Raji (cell line): ENCODE results near the gene IGSF9.
A peak's percentile ranks its signal among the peaks of the same experiment; 100 is the strongest.

Experiments
- POLR2A ChIP-seq: IDR thresholded peaks from 2 replicates; pipeline ENCODE4 v1.6.1; 2011; ENCODE audit warnings: low read depth, low read length, control low read depth; ENCODE audit not compliant: insufficient read depth

Gene IGSF9

DNA sequence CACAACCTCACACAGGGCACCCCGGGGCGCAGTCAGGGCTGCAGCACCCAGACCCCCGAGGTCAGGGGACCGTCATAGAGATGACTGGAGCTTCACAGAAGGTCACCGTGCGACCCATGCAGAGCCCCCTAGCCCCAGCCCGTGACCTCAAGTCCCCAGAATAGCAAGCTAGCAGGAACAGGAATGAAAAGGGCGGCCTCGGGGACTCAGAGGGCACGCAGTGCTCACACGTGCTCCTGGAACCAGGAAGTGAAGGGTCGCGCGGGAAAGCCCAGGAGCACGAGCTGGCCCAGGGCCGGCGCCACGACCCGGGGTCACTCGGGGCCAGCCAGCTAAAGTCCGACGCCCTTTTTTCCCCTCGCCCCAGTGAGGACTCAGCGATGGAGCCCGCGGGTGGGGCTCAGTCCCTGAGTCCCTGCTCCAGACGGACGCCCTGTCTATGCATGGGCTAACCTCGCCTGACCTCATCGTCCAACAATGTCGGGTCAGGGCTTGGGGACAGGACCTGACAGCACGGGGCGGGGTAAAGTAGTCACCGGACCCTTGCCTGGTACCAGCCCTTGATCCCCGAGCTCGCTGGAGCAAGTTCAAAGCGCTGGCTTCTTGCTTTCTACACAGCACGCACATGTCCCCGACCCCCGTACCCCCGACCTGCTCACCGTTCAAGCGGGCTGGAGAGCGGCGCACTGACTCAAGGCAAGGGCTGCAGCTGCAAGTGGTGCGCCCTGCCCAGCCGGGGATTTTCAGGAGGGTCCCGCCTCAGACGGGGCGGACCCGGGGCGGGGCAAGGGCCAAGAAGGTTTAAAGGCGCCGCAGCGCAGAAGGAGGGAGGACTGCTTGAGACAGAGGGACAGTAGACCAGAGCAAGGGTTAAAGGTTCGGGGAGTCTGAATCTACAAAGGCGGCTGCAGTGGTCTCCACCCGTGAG lies 20.4 kb downstream of the IGSF9 start, which contains the start of gene TAGLN2:
TSS of gene TAGLN2 (minus strand) at position 717 of the 928 bp plus-strand sequence. CDS start 4,998 bp downstream, outside the sequence.
- TF ChIP-seq POLR2A: peak; percentile 99

DNA sequence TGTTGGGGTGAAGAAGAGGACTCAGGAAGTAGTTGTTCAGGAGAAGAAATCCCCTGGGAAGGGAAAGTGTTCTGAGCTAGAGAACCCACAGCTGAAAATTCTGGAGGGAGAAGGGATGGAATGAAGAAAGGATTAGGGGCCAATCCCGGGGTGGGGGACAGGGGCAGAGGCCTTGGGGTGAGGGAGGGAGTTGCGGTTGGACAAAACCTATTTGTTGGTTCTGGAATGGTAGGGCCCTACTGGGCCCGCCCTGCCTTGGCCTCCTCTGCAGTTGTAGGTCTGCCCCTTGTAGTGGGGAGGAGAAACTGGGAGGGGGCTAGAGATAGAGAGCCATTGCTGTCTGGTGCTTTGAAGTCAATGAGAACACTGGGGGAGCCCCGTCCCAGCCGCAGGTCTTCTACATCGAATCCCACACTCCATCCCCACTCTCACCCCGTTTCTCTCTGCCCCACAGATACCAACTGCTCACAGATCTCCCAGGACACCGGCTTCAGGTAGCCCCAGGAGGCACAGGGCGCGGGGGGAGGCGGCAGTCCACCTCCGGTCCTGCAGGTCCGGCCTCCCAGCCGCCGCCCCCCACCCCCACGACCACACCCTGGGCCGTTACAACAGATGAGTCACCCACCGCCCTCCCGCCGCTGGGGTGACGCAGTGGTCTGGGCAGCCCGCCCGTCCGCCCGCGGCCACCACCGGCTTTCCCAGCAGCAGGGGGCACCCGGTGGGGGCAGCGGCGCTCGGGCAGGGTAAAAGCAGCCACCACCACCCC lies 21.2 kb downstream of the IGSF9 start:
- TF ChIP-seq POLR2A: no peak

DNA sequence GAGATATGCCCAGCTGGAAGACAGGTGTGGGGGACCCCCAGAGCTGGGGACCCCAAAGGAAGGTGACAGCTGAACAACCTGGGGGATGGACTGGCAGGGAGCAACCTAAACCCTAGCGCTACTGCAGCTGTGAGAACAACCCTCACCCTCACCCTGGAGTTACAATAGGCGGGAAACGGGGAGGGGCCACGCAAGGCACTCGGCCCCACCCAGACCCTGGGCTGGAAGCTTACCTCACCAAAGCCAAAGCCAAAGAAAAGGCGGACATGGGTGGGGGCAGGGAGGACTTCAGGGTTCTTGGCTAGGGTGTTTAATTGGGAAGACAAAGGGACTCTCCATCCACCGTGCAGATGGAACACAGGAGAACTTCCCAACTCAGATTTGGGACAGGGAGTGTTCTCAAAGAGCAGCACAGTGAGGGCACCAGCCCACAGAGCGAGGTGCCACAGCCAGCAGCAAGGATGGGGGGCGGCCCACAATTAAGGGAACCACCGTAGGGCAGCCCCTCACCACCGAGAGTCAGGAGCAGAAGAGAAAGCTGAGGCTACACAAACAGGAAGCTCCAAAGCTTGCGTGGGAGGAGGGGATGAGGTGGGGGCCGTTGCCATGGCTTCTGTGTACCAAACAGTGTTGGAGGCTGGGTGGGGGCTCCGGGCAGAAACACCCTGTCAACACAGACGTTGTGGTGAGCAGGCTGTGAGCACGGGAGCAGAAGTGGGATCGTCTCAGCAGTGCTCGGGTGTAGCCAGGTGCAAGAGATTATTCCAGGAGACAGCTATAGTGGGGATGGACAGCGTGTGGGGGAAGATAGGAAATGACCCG lies 22.0 kb downstream of the IGSF9 start:
- 0 out of 2 replicates have a peak, but pooled peaks have one; percentile 23 for TF ChIP-seq POLR2A

DNA sequence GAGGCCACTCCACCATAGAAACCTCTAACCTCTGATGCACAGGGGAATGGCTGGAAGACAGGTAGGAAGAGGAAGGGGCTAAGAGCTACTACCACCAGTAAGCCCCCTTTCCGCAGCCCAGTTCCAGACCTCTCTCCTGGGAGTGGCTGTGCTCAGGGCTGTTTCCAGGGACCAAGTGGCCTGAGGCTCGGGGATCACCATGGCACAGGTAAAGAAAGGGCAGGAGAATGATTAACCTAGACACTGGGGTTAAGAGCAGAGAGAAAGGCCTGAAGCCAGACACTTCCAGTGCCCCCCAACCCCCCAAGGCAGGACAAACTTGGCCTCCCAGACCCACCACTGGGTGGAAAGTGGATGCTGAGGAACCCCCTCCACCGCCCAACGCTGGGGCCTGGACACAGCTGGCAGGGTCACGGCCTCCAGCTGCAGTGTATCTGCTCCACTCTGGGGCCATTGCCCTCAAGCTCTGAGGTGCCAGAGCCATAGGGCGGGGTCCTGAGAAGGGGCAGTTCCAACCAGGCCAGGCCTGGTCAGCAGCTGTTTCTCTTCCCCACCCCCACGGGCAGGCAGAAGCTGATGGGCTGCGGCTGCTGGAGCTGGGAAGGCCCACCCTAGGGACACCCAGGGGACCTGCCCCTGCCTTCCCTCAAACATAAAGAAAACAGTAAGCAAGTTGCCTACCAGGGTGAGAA lies 22.8 kb downstream of the IGSF9 start:
- TF ChIP-seq POLR2A: no peak

DNA sequence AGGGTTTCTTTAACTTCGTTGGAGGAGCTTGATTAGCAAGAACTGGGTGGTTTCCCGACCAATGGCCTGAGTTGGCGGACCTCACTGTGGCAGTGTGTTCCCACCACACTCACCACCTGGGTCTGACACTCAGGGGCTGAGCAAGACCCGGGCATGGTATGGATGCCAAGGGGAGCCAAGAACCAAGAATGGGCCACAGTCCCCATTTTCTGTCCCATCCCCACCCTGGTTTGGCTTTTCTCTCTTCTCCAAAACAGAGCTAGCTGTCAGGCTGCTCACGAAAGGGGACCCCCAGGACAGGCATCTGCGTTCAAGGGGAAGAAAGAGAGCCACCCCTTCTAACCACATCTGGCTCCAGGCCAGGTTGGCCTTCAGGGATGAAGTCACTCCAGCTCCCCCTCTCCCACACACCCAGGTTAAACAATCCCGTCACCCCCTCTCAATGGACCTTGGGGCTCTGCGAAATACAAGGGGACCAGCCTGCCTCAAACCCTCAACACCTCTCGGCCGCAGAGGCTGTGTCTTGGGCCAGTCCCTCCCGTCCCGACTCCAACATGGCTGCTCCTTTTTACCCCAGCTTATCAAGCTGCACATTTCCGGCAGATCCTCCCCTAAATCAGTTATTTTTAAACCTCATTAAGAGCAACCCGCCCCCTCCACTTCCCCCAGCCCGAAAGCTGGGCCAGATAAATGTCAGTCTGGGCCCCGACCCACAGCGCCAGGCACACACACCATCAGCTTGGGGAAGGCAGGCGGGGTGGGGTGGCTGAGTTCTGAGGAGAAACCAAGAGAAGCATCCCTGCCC lies 23.5 kb downstream of the IGSF9 start:
- TF ChIP-seq POLR2A: no peak

DNA sequence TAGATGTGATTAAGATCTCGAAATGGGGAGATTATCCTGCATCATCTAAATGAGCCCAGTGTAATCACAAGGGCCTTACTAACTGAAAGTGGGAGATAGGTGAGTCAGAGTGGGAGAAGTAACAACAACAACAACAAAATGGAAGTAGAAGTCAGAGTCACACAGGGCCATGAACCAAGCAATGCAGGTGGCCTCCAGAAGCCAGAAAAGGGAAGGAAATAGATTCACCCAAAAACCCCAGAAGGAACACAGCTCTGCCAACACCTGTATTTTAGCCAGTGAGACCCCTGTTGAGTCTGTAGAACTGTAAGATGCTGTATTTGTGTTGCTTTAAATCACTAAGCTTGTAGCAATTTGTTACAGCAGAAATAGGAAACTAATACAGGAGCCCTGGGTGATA lies 24.2 kb downstream of the IGSF9 start:
- TF ChIP-seq POLR2A: no peak

DNA sequence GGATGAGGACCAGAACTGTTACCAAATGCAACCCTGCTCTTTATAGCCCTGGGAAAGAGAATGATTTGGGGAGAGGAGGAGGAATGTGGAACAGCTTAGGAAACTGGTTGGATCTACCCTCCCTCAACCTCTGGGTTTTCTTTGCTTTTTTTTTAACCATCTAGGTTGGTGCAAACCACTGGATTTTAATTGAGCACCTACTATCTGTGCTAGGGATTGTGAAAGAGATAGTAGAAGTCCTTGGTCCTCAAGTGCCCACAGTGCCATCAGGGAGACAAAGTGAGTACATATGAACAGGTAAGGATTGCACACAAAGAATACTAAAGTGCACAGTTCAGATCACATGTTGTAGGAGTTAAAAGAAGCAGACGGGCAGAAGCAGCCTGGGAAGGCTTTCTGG lies 24.8 kb downstream of the IGSF9 start:
- TF ChIP-seq POLR2A: no peak

DNA sequence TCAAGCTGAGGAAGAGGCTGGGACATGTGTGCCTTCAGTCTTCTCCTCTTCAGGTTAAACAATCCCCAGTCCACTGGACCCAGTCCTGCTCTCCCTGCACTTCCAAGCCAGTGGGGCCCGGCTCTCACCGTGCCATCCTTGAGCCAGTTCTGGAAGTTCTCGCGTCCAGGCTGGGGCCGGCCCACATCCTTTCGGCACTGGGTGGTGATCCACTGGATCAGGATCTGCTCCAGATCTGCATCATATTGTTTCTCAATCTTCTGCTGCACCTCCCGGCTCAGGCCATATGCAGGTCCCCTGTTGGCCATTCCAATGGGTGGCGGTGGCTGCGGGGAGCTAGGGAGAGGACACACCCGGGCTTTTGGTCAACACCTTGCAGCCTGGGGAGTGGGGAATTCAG lies 25.2 kb downstream of the IGSF9 start:
- no peak for TF ChIP-seq POLR2A

DNA sequence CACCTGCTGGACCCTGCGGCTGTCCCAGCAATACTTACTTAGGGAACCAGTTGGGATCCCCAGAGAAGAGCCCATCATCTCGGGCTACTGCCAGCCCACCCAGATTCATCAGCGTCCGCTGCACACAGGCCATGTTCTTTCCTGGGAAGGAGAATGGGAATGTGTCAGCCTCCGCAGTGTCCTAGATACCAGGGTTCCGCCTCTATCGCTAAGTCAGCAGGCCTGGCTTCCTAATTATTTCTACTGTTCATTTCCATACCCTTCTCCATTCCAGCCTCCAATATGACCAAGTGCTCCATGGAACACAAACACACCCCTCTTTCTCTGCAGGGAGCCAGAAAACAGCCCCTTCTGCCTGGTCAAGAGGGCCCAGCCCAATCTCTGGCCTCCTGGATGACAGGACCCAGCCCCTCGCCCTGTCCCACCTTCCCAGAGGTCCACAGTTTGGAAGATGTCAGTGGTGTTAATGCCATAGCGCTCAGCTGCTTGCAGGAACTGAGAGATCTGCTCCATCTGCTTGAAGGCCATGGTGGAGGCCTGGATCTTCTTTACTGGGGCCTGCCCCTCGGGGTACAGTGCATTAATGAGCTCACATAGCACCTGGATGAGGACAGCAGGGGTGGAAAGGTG lies 26.1 kb downstream of the IGSF9 start:
- TF ChIP-seq POLR2A: no peak

DNA sequence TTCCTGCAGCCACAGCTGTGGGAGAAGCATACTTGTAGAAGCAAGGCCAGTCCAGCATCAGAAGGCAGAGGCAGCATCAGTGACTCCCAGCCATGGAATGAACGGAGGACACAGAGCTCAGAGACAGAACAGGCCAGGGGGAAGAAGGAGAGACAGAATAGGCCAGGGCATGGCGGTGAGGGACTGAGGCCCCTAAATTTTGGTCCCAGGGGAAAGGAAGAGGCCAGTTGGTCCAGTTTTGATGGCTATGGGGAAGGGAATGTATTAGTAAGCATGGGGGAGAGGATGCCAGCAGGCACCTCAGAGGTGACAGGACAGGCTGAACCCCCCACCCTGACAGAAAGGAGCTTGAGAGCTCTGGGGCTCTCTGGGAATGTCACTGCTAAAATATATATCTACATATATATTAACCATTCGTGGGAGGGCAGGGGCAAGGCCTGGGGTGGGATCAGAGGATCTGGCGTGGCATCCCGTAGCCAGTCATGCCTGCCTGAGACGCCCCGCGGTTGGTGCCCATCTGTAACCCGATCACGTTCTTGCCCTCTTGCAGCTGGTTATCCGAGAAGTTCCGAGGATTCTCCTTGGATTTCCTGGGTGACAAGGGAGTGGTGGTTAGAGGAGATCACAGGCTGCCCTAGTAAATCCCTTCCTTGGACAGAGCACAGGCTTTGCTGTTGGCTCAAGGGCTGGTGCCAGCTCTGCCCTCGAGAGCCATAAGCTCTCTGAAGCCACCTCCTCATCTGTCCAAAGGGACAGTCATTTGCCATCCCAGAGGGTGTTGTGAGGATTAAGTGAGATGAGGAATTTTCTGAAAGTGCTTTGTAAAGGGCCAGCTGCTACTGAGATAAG lies 26.8 kb downstream of the IGSF9 start:
- no peak for TF ChIP-seq POLR2A

DNA sequence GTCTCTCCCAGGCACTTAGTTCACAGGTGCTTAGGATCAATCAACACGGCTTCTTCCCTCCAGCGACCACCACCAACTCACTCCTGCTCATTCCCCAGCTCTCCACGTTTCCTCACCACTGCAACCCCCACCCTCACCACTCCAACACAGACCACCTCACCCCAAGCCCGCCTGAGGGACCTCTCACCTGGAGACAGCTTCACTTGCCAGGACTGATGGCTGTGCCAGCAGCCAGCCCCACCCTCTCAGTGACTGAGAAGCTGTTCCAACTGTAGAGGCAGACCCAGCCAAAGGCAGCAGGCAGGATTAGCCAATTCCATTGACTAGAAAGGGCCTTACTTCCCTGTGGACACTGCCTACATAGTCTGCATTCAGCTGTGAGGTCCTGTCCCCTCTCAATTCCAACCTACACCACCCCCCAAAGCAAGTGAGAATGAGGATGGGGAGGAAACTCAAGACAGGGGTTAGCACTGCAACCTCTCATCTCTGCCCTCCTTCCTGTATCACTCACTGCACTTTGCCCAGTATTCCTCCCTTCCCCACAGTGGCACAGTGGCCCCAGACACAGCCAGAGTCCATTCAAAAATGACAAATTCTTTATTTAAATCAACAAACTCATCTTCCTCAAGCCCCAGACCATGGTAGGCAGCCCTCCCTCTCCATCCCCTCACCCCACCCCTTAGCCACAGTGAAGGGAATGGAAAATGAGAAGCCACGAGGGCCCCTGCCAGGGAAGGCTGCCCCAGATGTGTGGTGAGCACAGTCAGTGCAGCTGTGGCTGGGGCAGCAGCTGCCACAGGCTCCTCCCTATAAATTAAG lies 27.7 kb downstream of the IGSF9 start:
- no peak for TF ChIP-seq POLR2A
